Sigmoid colon (tissue), 7 donors: ENCODE measurements around the gene ARHGAP12. TPM values are rescaled to one million over a fixed set of nuclear protein-coding genes. Genes with fewer than 3 reads are reported as not detected.

ENCODE experiments used
- DNase-seq: peaks from one replicate; pipeline ENCODE4 v3.0.0-alpha.2; 2019
- H3K27ac ChIP-seq, 4 donors: fragments of 200-600 bp; sonication (generic); one replicate each; pipeline ENCODE4 v1.5.1; 2016 to 2019; ENCODE audit warnings: mild to moderate bottlenecking in 1 of 4
- H3K27me3 ChIP-seq, 3 donors: fragments of 200-600 bp; sonication (generic); one replicate each; pipeline ENCODE4 v1.5.1; 2019; ENCODE audit warnings: mild to moderate bottlenecking in 1 of 3
- H3K36me3 ChIP-seq, 4 donors: fragments of 200-600 bp; sonication (generic); one replicate each; pipeline ENCODE4 v1.5.1; 2016 to 2019
- H3K4me1 ChIP-seq, 4 donors: fragments of 200-600 bp; sonication (generic); one replicate each; pipeline ENCODE4 v1.5.1; 2017 to 2019
- H3K4me3 ChIP-seq, 4 donors: fragments of 200-600 bp; sonication (generic); one replicate each; pipeline ENCODE4 v1.5.1; 2017 to 2019; ENCODE audit warnings: mild to moderate bottlenecking in 2 of 4, moderate library complexity in 1 of 4
- H3K9me3 ChIP-seq, 4 donors: fragments of 200-600 bp in 3 of 4; sonication (generic) in 3 of 4; one replicate each; pipeline versions ENCODE4 v1.5.1 to v1.6.1; 2013 to 2019
- EP300 ChIP-seq, 4 donors: sonication (generic); formaldehyde crosslinking; IDR thresholded peaks; one replicate each; pipeline ENCODE4 v1.6.1; 2017; ENCODE audit warnings: antibody characterized with exemption in 4 of 4
- POLR2A ChIP-seq, 2 donors: fragments of 450-650 bp; IDR thresholded peaks; one replicate each; pipeline ENCODE4 v1.6.1; 2016; ENCODE audit warnings: antibody characterized with exemption in 2 of 2, mild to moderate bottlenecking in 2 of 2, moderate library complexity in 2 of 2
- POLR2AphosphoS5 ChIP-seq, 4 donors: sonication (generic); formaldehyde crosslinking; IDR thresholded peaks; one replicate each; pipeline ENCODE4 v1.6.1; 2017; ENCODE audit warnings: antibody characterized with exemption in 4 of 4
- WGBS, 2 donors: extraction: QIAGEN DNeasy Blood & Tissue Kit; methylation state at CpG; one replicate each; pipeline ENCODE4 v1.1.7; 2013; 5-methylcytosine and 5-hydroxymethylcytosine counted together
- intact Hi-C: fragments of 100-400 bp; cut with DNase I; formaldehyde crosslinking; loops from one replicate; pipeline ENCODE4 v1.15.1; 2023
- polyA plus RNA-seq, 3 donors: library from polyadenylated mRNA; stranded (reverse); fragments of 200-250 nt; gene quantifications; one replicate each; pipeline ENCODE4 v1.2.3, GENCODE V29; 2013
- total RNA-seq, 4 donors: library from RNA; depleted of rRNA; stranded (reverse); fragments of >200 nt; gene quantifications; one replicate each; pipeline ENCODE4 v1.1.0, GENCODE V29; 2016
- TF ChIP-seq, protein P1 (sequence below), 4 experiments: fragments of 450-650 bp in 3 of 4; fragments of 200-600 bp in 1 of 4; IDR thresholded peaks; one replicate each; pipeline ENCODE4 v1.5.1; 2016 to 2019; ENCODE audit warnings: antibody characterized with exemption in 4 of 4, mild to moderate bottlenecking in 3 of 4, moderate library complexity in 2 of 4
- donor health status: healthy with polysubstance abuse.
- donor health status: Bipolar disorder and iron deficiency.
- donor health status: healthy.

The ARHGAP12 gene
- total and polyA plus RNA-seq, 7 donors = 14.1 to 90.5 (median 44.9) TPM

DNA sequence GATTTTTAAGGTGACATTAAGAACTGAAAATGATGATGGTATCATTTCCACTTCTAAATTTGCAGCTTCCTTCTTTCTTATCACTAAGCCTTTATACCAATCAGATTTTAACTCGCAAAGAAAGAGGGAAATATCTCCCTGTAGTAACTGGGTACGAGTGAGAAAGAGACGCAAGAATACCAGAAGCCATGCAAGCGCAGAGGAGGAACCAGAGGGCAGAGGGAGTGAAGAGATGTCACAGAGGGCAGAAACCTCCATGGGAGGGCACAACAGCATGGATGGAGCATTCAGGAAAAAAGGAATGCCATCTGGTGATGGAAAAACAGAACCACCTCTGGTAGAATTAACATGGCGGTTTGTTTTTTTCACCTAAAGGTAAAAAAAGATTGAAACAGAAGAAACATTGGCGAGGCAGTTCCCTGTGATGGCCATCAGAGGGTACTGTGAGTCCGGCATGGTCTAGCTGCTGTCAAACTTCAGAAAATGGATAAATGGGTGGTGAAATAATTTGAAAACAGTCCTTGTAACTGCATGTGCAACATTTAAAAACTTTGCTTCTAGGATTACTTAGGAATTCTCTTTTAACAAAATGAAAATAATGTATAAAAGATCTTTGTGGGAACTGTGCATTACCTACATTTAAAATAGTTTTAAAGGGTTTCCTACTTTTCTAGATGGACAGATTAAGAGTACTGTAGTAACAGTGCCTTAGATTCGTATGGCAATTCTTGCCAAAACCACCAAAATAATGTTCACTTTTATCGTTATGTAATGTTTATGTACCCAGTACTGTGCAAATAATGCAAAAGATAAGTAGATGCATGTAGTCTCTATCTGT is 91.8 kb downstream of the ARHGAP12 start:
- Histone ChIP-seq H3K4me3 (no peak overlapping the region), H3K27ac (no peak overlapping the region), H3K27me3 (no peaks in the 10 kb centered on the region), H3K36me3 (peaks cover 0 to 8% (median 0%) of the 10 kb centered on the region in 4 donors), H3K4me1 (no peaks in the 10 kb centered on the region), H3K9me3 (no peaks in the 10 kb centered on the region)
- 70 to 84% methylated on average over 9 of the region's 9 CpGs for WGBS, 2 donors
- no peak for TF ChIP-seq EP300 (IDR thresholded peaks at IDR 0.05)
- TF ChIP-seq, protein P1, sequence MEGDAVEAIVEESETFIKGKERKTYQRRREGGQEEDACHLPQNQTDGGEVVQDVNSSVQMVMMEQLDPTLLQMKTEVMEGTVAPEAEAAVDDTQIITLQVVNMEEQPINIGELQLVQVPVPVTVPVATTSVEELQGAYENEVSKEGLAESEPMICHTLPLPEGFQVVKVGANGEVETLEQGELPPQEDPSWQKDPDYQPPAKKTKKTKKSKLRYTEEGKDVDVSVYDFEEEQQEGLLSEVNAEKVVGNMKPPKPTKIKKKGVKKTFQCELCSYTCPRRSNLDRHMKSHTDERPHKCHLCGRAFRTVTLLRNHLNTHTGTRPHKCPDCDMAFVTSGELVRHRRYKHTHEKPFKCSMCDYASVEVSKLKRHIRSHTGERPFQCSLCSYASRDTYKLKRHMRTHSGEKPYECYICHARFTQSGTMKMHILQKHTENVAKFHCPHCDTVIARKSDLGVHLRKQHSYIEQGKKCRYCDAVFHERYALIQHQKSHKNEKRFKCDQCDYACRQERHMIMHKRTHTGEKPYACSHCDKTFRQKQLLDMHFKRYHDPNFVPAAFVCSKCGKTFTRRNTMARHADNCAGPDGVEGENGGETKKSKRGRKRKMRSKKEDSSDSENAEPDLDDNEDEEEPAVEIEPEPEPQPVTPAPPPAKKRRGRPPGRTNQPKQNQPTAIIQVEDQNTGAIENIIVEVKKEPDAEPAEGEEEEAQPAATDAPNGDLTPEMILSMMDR (IDR thresholded peaks at IDR 0.05) = peak in 3 of 4 experiments; percentile 28 to 48 (median 41)
- no peak for DNase-seq
- intact Hi-C loops = no loop called here

DNA sequence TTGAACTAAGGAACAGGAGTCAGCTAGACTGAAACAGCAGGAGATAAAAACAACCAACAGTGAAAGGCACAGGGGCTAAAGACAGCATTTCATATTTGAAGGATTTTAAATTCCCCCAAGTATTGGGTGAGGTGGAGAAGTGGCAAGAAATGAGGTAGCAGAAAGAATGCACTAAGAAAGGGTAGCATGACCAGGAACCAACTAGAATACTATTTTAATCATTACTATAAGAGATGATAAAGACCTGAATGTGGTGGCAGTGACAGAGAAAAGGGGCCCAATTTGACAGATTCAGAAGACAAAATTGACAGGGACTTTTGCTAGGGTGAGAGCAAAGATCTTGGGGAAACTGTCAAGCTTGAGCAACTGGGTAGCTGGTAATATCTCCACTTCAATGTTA is 94.9 kb downstream of the ARHGAP12 start:
- DNase-seq = no peak
- TF ChIP-seq POLR2A (IDR thresholded peaks at IDR 0.05) (no peak), EP300 (IDR thresholded peaks at IDR 0.05) (no peak), POLR2AphosphoS5 (IDR thresholded peaks at IDR 0.05) (no peak)
- TF ChIP-seq, protein P1 (IDR thresholded peaks at IDR 0.05) = no peak
- Histone ChIP-seq H3K9me3 (no peaks in the 10 kb centered on the region), H3K36me3 (peaks cover 0 to 1% (median 0%) of the 10 kb centered on the region in 4 donors), H3K27me3 (no peaks in the 10 kb centered on the region), H3K4me3 (no peak overlapping the region), H3K27ac (no peak overlapping the region), H3K4me1 (peaks cover 0 to 7% (median 3%) of the 10 kb centered on the region in 4 donors)
- intact Hi-C loops = no loop called here

DNA sequence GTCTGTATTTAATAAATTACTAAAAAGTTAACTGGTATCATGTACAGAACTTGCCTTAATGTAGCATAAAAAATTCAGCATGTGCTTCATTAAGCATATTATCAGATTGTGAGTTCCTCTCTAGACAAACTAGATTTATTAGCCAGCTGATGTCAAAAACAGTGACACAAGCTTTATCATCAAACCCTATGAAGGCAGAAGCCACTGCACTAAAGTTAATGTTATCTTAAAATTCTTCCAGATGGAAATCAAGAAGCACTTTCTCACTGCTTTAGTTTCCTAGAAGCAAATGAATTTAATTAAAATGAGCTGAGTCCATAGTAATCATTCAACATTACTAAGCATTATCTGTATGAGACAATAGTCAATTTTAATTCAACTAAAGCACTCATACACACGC is 96.4 kb downstream of the ARHGAP12 start:
- H3K4me1 ChIP-seq = peaks cover 0 to 7% (median 3%) of the 10 kb centered on the region in 4 donors
- H3K27ac ChIP-seq = no peak overlapping the region
- no peaks in the 10 kb centered on the region for H3K36me3 ChIP-seq
- no peaks in the 10 kb centered on the region for H3K27me3 ChIP-seq
- TF ChIP-seq EP300 (IDR thresholded peaks at IDR 0.05) = no peak
- no peak for TF ChIP-seq POLR2AphosphoS5 (IDR thresholded peaks at IDR 0.05)
- TF ChIP-seq POLR2A (IDR thresholded peaks at IDR 0.05) = no peak
- TF ChIP-seq, protein P1 (IDR thresholded peaks at IDR 0.05) = no peak
- DNase-seq = no peak
- H3K9me3 ChIP-seq = no peaks in the 10 kb centered on the region
- WGBS, 2 donors = 94% methylated on average over 1 of the region's 1 CpG
- intact Hi-C loops = no loop called here
- H3K4me3 ChIP-seq = no peak overlapping the region

DNA sequence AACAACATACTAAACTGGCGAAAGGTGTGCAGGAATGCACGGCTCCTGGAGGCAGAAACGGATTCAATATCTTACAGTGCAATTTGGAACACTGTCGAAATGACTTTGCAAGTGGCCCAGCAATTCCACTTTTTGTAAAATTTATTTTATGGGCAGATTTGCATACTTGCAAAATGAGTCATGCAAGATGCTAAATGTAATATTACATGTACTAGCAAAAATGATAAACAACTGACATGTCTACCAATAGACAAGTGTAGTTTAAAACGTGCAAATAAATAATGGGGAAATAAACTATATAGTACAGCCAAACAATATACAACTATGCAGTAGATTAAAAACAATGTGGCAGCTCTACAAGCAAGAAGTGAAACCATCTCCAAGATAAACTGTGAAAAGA is 97.7 kb downstream of the ARHGAP12 start:
- H3K9me3 ChIP-seq = no peaks in the 10 kb centered on the region
- no peak for DNase-seq
- intact Hi-C loops = no loop called here
- peaks cover 0 to 7% (median 3%) of the 10 kb centered on the region in 4 donors for H3K4me1 ChIP-seq
- H3K4me3 ChIP-seq = no peak overlapping the region
- WGBS, 2 donors = 70 to 79% methylated on average over 5 of the region's 5 CpGs
- peaks cover 0 to 3% (median 0%) of the 10 kb centered on the region in 4 donors for H3K36me3 ChIP-seq
- no peak for TF ChIP-seq POLR2AphosphoS5 (IDR thresholded peaks at IDR 0.05)
- TF ChIP-seq, protein P1 (IDR thresholded peaks at IDR 0.05) = no peak
- H3K27me3 ChIP-seq = no peaks in the 10 kb centered on the region
- no peak overlapping the region for H3K27ac ChIP-seq
